T-helper 2 cell treated with Interferon-gamma antibody and Interleukin-4, amounts not matched to agents 5 μg/mL and 100 μg/mL, for 36 hours (primary cell): ENCODE results near the gene ATP6V1D.
"Not testable (repeated sequence)": the region's sequence is repeated elsewhere in the genome, so short reads cannot be mapped to it uniquely, and the experiment has no call there.

Experiments used
- DNase-seq: peaks from one replicate; pipeline ENCODE4 v3.0.0; 2021; ENCODE audit warnings: low spot score
- H3K27ac Mint-ChIP-seq: one replicate; pipeline ENCODE4 v1.8.0; 2021; ENCODE audit warnings: mild to moderate bottlenecking, mixed read lengths
- H3K27me3 Mint-ChIP-seq: one replicate; pipeline ENCODE4 v1.8.0; 2021; ENCODE audit warnings: low read depth, mixed read lengths
- H3K36me3 Mint-ChIP-seq: one replicate; pipeline ENCODE4 v1.8.0; 2021; ENCODE audit warnings: low read depth, mixed read lengths
- H3K4me1 Mint-ChIP-seq: one replicate; pipeline ENCODE4 v1.8.0; 2021; ENCODE audit warnings: low read depth, mixed read lengths
- H3K4me3 Mint-ChIP-seq: one replicate; pipeline ENCODE4 v1.8.0; 2022; ENCODE audit warnings: mild to moderate bottlenecking, moderate library complexity, mixed read lengths
- H3K9me3 Mint-ChIP-seq: one replicate; pipeline ENCODE4 v1.8.0; 2021; ENCODE audit warnings: mixed read lengths

Gene ATP6V1D

DNA sequence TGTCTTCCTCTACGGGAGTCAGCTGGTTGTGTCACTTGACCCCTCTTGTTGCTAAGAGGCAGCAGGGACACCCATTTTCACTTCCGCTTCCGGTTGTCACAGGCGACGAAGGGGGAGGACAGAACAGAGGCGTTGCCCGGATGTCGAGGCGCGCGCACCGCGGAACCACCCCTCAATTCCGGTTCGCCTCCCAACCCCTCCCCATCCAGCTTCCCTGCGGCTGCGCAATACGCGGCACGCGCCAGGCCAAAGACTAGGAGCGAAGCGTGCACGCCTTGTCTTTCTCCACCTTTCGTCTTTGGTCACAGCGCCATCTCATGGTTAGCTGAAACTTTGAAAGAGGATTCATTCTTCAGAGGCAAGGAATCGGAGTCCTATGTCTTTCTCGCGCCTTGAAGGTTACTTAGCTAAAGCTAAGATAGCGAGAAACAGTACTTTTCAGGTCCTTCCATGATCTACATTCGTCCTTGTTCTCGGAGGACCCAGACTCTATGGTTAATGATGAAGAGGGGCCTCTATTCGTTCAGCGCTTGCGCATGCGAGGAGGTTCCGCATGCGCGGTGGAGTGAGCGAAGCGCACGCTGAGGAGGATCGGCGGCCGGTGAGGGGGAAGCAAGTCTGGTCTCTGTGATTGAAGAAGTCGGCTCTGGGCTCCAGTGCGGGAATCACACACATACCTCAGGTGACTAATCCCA, at the start of gene ATP6V1D, which contains the start of gene EIF2S1:
Gene ATP6V1D (minus strand): TSS at position 30 of the 695 bp plus-strand sequence. CDS start 106 bp downstream, outside the sequence.
Gene EIF2S1 (plus strand): TSS at position 554 of the 695 bp plus-strand sequence. CDS start 4,440 bp downstream, outside the sequence.
- peaks cover 48% of the 10 kb centered on the region for H3K4me1 Mint-ChIP-seq
- peaks cover 27% of the 10 kb centered on the region for H3K36me3 Mint-ChIP-seq
- H3K27me3 Mint-ChIP-seq = no peaks in the 10 kb centered on the region
- H3K9me3 Mint-ChIP-seq = no peaks in the 10 kb centered on the region
- H3K4me3 Mint-ChIP-seq = peak within 1 kb of the TSS; percentile 90
- peak; percentile 100 for DNase-seq
- H3K27ac Mint-ChIP-seq = peak within 1 kb of the TSS; percentile 92

DNA sequence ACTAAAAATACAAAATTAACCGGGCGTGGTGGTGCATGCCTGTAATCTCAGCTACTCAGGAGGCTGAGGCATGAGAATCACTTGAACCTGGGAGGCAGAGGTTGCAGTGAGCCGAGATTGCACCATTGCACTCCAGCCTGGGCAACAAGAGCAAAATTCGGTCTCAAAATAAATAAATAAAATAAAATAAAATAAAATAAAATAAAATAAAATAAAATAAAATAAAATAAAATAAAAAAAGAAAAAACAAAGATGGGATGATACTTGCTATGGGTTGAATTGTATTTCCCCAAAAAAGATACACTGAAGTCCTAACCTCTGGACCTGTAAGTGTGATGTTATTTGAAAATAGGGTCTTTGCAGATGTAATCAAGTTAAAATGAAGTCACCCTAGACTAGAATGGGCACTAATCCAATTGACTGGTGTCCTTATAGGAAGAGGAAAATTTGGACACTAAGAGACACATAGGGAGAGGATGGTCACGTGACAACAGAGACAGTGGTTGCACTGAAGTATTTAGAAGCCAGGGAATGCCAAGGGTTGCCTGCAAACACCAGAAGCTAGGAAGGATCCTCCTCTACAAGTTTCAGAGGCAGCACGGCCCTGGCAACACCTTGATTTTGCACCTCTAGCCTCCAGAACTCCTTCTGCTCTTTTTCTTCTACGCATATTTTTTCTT, 48.7 kb upstream of the ATP6V1D start:
- H3K36me3 Mint-ChIP-seq, H3K4me3 Mint-ChIP-seq, H3K4me1 Mint-ChIP-seq, H3K27ac Mint-ChIP-seq, H3K9me3 Mint-ChIP-seq, DNase-seq: not testable (repeated sequence)
- H3K27me3 Mint-ChIP-seq = peaks cover 22% of the 10 kb centered on the region

DNA sequence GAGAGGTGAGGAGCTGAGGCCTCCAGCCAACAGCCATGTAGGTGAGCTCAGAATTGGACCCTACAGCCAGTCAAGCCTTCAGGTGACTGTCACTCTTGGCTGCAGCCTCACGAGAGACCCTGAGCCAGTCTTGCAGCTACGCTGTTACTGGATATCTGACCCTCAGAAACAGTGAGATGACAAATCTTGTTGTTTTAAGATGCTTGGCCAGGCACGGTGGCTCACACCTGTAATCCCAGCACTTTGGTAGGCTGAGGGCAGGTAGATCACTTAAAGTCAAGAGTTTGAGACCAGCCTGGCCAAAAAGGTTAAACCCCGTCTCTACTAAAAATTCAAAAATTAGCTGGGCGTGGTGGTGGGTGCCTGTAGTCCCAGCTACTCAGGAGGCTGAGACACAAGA, 46.2 kb upstream of the ATP6V1D start:
- peaks cover 7% of the 10 kb centered on the region for H3K27me3 Mint-ChIP-seq
- no peaks in the 10 kb centered on the region for H3K36me3 Mint-ChIP-seq
- H3K27ac Mint-ChIP-seq = no peak overlapping the region
- H3K4me1 Mint-ChIP-seq = no peaks in the 10 kb centered on the region
- no peaks in the 10 kb centered on the region for H3K9me3 Mint-ChIP-seq
- no peak for DNase-seq
- no peak overlapping the region for H3K4me3 Mint-ChIP-seq

DNA sequence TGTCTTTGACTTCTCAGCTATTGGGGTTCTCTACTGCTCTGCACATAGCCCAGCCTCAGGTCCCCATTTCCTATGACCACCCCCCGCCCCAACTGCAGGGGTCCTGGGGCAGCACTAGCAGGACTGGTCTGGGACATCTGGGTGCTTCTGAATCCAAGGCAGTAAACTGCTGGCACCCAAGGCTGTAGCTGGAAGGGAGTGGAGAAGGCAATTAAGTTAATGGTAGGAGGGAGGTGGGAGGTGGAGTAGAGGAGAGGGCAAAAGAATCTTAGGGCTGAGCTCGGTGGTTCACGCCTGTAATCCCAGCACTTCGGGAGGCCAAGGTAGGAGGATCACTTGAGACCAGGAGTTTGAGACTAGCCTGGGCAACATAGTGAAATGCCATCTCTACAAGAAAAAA, 40.8 kb upstream of the ATP6V1D start:
- Mint-ChIP-seq H3K36me3 (no peaks in the 10 kb centered on the region), H3K27ac (no peak overlapping the region), H3K4me1 (no peaks in the 10 kb centered on the region), H3K27me3 (peaks cover 13% of the 10 kb centered on the region), H3K4me3 (no peak overlapping the region), H3K9me3 (no peaks in the 10 kb centered on the region)
- no peak for DNase-seq

DNA sequence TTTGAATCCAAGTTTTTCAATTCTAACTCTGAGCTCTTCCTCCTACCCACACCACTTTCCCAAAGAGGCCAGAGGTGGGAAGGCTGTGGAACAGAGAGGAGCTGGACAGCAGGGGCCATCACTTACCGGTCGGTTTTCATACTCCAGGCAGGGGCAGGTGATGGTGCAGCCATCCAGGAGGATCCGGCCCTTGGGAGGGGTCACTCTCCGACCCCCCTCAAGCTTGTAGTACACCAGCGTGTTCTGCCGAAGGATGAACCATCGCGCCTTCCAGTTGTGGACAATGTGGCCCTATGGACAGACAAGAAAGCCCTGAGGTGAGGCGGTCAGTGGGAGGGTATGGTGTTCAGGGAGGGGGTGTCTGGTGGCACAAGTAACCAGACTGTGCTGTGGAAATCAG, 37.9 kb upstream of the ATP6V1D start:
- Mint-ChIP-seq H3K9me3 (no peaks in the 10 kb centered on the region), H3K4me3 (no peak overlapping the region), H3K36me3 (no peaks in the 10 kb centered on the region), H3K27me3 (peaks cover 9% of the 10 kb centered on the region), H3K27ac (no peak overlapping the region), H3K4me1 (no peaks in the 10 kb centered on the region)
- DNase-seq = no peak

DNA sequence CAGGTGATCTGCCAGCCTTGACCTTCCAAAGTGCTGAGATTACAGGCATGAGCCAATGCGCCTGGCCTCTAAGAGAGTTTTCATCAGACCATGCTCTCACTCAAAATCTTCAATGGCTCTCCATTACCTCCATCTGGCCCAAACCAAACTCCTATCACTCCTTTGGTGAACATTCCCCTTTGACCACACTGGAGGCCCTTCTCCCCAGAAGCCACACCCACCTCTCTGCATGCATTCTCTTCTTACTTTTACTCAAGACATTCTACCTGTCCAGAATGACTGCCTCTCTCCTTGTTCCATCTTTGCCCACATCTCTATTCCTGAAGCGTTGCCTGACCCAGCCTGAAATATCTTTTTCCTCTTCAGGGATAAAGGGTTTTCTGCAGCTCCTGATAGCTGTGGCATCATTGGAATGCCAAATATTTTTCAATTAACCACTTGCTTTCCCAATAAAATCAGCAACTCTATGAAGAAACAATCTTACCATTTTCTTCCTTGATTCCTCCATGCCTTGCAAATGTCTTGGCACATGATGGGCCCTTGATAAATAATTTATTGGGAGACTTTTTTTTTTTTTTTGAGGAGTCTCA, 36.9 kb upstream of the ATP6V1D start:
- Mint-ChIP-seq H3K9me3 (no peaks in the 10 kb centered on the region), H3K4me3 (no peak overlapping the region), H3K4me1 (peaks cover 2% of the 10 kb centered on the region), H3K36me3 (no peaks in the 10 kb centered on the region), H3K27ac (no peak overlapping the region), H3K27me3 (peaks cover 9% of the 10 kb centered on the region)
- DNase-seq = no peak

DNA sequence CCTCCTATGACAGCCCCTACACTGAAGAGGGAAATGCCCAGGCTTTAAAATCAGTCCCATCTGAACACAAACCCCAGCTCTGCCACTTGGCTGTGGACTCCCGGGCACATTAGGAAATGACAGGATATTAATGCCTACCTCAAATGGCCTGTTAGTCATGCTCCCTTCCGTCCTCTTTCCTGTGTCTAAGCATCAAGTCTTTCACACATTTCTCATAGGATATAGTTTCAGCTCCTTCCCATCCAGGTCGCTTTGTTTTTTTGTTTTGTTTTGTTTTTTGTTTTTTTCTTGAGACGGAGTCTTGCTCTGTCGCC, 36.2 kb upstream of the ATP6V1D start:
- H3K27me3 Mint-ChIP-seq = peaks cover 9% of the 10 kb centered on the region
- H3K9me3 Mint-ChIP-seq = no peaks in the 10 kb centered on the region
- peaks cover 7% of the 10 kb centered on the region for H3K4me1 Mint-ChIP-seq
- H3K27ac Mint-ChIP-seq = no peak overlapping the region
- no peak overlapping the region for H3K4me3 Mint-ChIP-seq
- no peaks in the 10 kb centered on the region for H3K36me3 Mint-ChIP-seq
- no peak for DNase-seq

DNA sequence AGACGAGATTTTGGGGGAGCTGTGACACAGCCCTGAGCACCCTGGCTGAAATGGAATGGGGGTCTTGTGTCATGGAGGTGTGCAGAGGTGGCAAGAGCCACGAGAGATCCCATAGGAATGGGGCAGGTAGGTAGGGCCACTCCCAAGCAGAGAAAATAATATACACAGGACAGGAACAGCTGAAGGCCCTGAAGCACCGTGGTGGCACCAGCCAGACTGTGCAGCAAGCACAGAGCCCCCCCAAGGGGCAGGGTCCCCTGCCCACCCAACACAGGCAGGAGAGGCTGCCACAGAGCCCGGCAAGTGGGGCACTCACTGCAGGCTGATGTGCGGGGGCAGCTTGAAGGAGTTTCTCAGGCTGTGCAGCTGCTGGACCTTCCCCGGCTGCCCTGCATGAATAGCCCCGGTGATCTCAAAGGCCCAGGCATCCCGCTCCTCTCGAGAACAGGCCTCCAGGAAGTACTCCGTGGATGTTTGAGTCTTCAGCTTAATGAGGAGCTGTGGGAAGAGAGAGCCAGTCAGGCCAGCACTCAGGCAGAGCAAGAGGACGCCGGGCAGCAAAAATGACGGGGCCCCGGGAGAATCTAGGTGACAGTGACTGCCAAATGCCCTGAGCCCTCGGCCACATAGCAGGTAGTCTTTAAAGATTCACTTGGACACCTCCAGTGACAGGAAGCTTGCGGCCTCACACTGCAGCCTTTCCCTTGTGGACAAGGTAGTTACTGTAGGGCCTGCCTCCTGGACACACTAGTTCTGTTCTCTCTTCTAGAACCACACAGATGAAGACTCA, 35.7 kb upstream of the ATP6V1D start:
- Mint-ChIP-seq H3K27ac (no peak overlapping the region), H3K9me3 (no peaks in the 10 kb centered on the region), H3K4me3 (no peak overlapping the region), H3K4me1 (peaks cover 10% of the 10 kb centered on the region), H3K27me3 (peaks cover 9% of the 10 kb centered on the region), H3K36me3 (no peaks in the 10 kb centered on the region)
- no peak for DNase-seq

DNA sequence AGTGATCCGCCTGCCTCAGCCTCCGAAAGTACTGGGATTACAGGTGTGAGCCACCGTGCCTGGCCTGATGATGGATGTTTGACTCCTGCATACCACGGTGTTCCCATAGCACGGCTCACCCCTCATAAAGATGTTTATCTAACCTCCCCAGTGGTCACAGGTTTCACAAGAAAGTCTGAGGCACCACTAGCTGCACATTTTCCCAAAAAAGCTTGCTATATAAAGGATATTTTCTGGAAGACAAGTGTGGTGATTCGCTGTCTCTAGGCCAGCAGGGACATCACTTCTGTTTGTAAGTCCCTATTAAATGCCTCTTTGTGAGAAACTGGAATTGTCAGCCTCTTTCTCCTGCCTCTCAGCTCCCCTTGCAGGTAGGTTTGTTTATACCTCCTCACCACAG, 34.1 kb upstream of the ATP6V1D start:
- Mint-ChIP-seq H3K9me3 (no peaks in the 10 kb centered on the region), H3K27me3 (peaks cover 4% of the 10 kb centered on the region), H3K27ac (no peak overlapping the region), H3K4me1 (peaks cover 10% of the 10 kb centered on the region), H3K36me3 (no peaks in the 10 kb centered on the region), H3K4me3 (no peak overlapping the region)
- DNase-seq = no peak

DNA sequence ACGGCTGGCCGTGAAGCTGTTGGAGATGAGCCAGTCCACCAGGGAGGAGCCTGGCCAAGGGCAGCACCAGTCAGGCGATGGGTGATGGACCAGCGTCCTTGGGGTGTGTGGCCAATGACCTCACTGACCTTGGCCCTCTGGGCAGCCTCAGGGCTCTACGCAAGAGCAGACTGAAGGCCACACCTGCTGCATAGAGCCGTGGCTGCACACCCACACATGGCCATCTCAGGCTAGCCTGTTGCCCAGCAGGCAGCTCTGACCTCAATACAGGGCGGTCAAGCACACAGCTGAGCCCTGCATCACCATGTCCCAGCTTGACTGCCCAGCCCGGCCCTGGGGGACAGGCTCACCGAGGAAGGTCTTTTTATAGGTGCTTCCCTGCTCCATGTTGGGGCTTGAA, 33.2 kb upstream of the ATP6V1D start:
- Mint-ChIP-seq H3K9me3 (no peaks in the 10 kb centered on the region), H3K36me3 (no peaks in the 10 kb centered on the region), H3K4me1 (peaks cover 10% of the 10 kb centered on the region), H3K27me3 (no peaks in the 10 kb centered on the region), H3K4me3 (no peak overlapping the region), H3K27ac (no peak overlapping the region)
- no peak for DNase-seq

DNA sequence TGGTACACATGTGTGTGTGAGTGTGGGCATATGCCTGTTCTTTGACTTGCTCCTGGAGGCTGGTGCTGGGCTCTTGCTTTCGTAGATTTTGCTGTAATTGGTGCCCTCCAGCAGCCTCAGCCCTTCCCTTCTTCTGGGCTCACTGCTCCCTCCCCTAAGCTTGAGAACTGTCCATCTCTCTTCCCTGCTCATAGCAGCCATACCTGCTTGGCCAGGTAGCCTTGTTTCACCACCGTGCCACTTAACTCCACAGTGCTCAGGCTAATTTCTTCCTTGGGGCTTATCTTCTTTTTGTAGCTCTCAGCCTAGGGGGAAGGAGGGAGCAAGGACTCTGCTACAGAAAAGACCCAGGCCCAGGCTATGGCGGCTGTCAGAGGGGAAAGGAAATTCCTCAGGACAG, 32.5 kb upstream of the ATP6V1D start:
- Mint-ChIP-seq H3K4me1 (peaks cover 10% of the 10 kb centered on the region), H3K27ac (no peak overlapping the region), H3K4me3 (no peak overlapping the region)

DNA sequence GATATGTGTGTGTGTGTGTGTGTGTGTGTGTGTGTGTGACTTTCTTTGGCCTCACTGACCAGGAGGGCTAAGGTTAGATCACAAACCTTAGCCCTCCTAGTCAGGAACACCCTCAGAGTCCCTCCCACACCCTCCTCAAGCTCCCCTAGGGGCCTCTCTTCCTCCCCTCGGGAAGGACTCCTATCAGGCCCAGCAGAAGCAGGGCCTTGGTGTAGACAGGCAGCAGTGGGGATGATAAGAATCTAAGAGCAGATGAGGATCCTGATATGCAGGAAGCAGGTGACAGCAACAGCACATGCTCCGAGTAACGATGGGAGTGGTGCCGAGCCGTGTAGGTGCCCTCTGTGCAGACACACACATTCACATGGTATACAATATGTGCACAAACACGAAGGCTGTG, 31.7 kb upstream of the ATP6V1D start:
- no peak overlapping the region for H3K4me3 Mint-ChIP-seq
- no peak overlapping the region for H3K27ac Mint-ChIP-seq
- H3K36me3 Mint-ChIP-seq = peaks cover 9% of the 10 kb centered on the region
- no peaks in the 10 kb centered on the region for H3K27me3 Mint-ChIP-seq
- H3K4me1 Mint-ChIP-seq = peaks cover 10% of the 10 kb centered on the region
- no peak for DNase-seq
- no peaks in the 10 kb centered on the region for H3K9me3 Mint-ChIP-seq

More for the DNA sequence above, 32.5 kb upstream of the ATP6V1D start:
- Mint-ChIP-seq H3K9me3 (no peaks in the 10 kb centered on the region), H3K27me3 (no peaks in the 10 kb centered on the region), H3K36me3 (peaks cover 4% of the 10 kb centered on the region)
- DNase-seq = no peak

DNA sequence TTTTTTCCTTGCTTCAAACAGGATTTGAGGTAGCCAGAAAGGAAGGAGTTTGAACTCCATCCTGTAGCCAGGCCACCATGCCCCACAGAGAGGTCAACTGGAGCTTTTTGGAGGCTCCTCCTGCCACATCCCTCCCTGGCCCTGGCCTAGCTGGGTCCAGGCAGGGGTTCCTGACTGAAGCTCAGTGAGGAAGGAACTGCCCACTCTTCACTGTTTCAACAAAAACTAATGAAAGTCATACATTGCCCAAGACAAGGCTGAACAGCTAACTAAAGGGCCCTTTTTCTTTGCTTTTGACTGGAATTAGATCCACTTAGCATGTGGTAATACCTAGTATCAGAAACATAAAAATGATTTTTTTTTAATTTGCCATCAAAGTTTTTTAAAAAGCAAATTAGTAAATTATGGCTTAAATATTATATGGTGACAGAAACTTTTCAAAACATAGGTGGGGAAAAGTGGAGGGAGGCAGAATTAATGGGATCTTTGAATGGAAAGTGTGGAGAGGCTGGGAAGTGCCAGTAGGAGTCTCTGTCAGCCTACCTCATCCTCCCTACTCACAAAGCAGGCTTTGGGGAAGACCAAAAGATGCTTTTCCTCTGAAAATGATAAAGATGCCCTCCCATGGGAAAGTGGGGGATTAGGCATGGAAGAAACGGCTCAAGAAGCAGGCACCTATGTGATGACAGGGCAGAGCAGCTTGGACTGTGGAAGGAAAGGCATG, 30.4 kb upstream of the ATP6V1D start:
- H3K9me3 Mint-ChIP-seq = no peaks in the 10 kb centered on the region
- peaks cover 10% of the 10 kb centered on the region for H3K4me1 Mint-ChIP-seq
- no peaks in the 10 kb centered on the region for H3K27me3 Mint-ChIP-seq
- no peak overlapping the region for H3K27ac Mint-ChIP-seq
- DNase-seq = no peak
- H3K4me3 Mint-ChIP-seq = no peak overlapping the region
- peaks cover 17% of the 10 kb centered on the region for H3K36me3 Mint-ChIP-seq
